DMS 273 treated with DMSO at 0.1 percent for 48 hours (cell line): ENCODE results near the gene FOXP4.

Experiments
- DNase-seq: peaks from one replicate; lab custom pipeline; 2025; lab: John Stamatoyannopoulos, UW

Gene FOXP4

GRCh38 chr6:41626022-41626421, 79.8 kb downstream of the FOXP4 start:
- DNase-seq, result no peak

- no peak for DNase-seq
Measured at GRCh38 chr6:41626917-41627316, 80.7 kb downstream of the FOXP4 start.

GRCh38 chr6:41629128-41629527, 82.9 kb downstream of the FOXP4 start:
- DNase-seq, result no peak

GRCh38 chr6:41630069-41630468, 83.9 kb downstream of the FOXP4 start:
- no peak for DNase-seq

- no peak for DNase-seq
Measured at GRCh38 chr6:41630946-41631345, 84.8 kb downstream of the FOXP4 start.

GRCh38 chr6:41633056-41633634, 87.0 kb downstream of the FOXP4 start:
- no peak for DNase-seq

- no peak for DNase-seq
Measured at GRCh38 chr6:41634657-41635056, 88.5 kb downstream of the FOXP4 start.

- no peak for DNase-seq
Measured at GRCh38 chr6:41635365-41635764, 89.2 kb downstream of the FOXP4 start.

- no peak for DNase-seq
Measured at GRCh38 chr6:41636833-41637193, 90.6 kb downstream of the FOXP4 start.

- DNase-seq, result no peak
Measured at GRCh38 chr6:41637194-41638001, 91.2 kb downstream of the FOXP4 start.

GRCh38 chr6:41638002-41638934, 92.1 kb downstream of the FOXP4 start, which contains the start of gene MDFI:
TSS of gene MDFI (plus strand) at chr6:41638468. CDS start at chr6:41638750, 282 bp downstream.
- DNase-seq, result no peak

- peak; percentile 16 for DNase-seq
Measured at GRCh38 chr6:41638935-41639808, 93.0 kb downstream of the FOXP4 start.

GRCh38 chr6:41639809-41640371, 93.7 kb downstream of the FOXP4 start:
- no peak for DNase-seq

- no peak for DNase-seq
Measured at GRCh38 chr6:41640426-41640825, 94.2 kb downstream of the FOXP4 start.

- DNase-seq, result no peak
Measured at GRCh38 chr6:41641352-41641925, 95.3 kb downstream of the FOXP4 start.

- peak; percentile 29 for DNase-seq
Measured at GRCh38 chr6:41642090-41642959, 96.1 kb downstream of the FOXP4 start.

- no peak for DNase-seq
Measured at GRCh38 chr6:41642960-41643898, 97.0 kb downstream of the FOXP4 start.

- DNase-seq, result no peak
Measured at GRCh38 chr6:41643899-41644269, 97.7 kb downstream of the FOXP4 start.
